Measurements from ENCODE around the gene ASAP3.

The ASAP3 gene

GRCh38 chr1:23471473-23472075, 12.4 kb downstream of the ASAP3 start:
- no peaks in the 10 kb centered on the region for H3K36me3 ChIP-seq (ENCODE audit: control insufficient read depth in 2 of 2, insufficient read depth in 1 of 2, low read length in 2 of 2)
- H3K4me3 ChIP-seq (ENCODE audit: low read depth, low read length): no peak overlapping the region
- ChIA-PET CTCF (interaction anchor here (0.8 kb wide), 1 partner anchor 26 kb away, joined by 3 read pairs; no protein-coding TSS in a partner anchor), POLR2A (no interaction called here)
- no peak overlapping the region for H3K27ac ChIP-seq (ENCODE audit: extremely low read depth, low read depth, low read length)
- peak; percentile 72; the same call in 1 of the 2 replicates for TF ChIP-seq ZNF768 (tag by site-specific recombination; IDR thresholded peaks at IDR 0.05)
- no peak for TF ChIP-seq KLF16 (tag by site-specific recombination; IDR thresholded peaks at IDR 0.05)
- no peak for TF ChIP-seq YY1 (tag by site-specific recombination; IDR thresholded peaks at IDR 0.05)
- no peak for TF ChIP-seq ZNF335 (tag by site-specific recombination; conservative IDR thresholded peaks at IDR 0.05)
- H3K9me3 ChIP-seq (ENCODE audit: control insufficient read depth, insufficient read depth, low read depth, low read length): no peaks in the 10 kb centered on the region
- H3K4me1 ChIP-seq (ENCODE audit: control insufficient read depth, insufficient read depth, low read length): no peaks in the 10 kb centered on the region

DNA sequence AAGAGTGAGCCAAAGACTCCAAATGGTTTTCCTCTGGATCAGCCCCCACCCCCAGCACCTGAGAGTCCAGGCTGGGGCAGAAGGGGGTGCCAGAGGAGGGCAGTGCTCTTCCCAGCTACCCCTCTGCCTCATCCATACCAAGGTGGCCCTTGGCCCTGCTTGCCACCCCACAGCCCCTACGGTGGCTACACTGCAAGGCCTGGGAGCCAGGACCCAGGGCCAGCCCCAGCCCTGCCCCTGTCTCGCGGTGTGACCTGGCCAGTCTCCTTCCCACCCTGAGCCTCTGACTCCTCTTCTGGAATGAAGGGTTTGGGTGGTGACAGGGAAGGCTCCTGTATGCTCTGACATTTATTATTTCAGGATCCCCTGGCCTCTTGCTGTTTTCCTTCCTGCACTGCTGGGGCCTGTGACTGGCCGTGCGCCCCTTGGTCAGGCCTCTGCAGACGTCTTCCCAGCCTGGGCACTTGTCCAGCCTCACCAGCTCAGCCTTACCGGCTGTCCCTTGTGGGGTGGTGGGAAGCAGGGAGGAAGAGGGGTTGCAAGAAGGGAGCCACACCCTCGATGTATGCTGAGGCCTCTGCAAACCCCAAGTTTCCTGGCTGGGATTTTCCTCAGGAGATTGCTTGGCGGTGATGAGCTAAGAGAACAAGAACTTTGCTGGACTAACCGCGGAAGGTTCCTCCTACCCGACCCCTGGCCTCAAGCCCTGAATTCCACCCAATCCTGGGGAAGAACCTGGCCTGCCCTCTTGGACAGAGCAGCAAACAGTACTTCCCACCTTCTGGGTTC, 13.5 kb downstream of the ASAP3 start:
- TF ChIP-seq ZNF837 (tag by site-specific recombination; IDR thresholded peaks at IDR 0.05) (no peak), ZNF335 (tag by site-specific recombination; conservative IDR thresholded peaks at IDR 0.05) (no peak), ZIC2 (tag by site-specific recombination; IDR thresholded peaks at IDR 0.05) (no peak), ZNF561 (tag by site-specific recombination; IDR thresholded peaks at IDR 0.05; ENCODE audit: borderline replicate concordance) (no peak), ZSCAN16 (tag by site-specific recombination; IDR thresholded peaks at IDR 0.05) (no peak), ZNF146 (tag by site-specific recombination; IDR thresholded peaks at IDR 0.05) (no peak), KLF7 (tag by site-specific recombination; IDR thresholded peaks at IDR 0.05; ENCODE audit: borderline replicate concordance) (no peak), ZNF132 (tag by site-specific recombination; IDR thresholded peaks at IDR 0.05; ENCODE audit: borderline replicate concordance) (no peak), ZNF654 (tag by site-specific recombination; IDR thresholded peaks at IDR 0.05; ENCODE audit: low read depth) (no peak), ZNF777 (tag by site-specific recombination; IDR thresholded peaks at IDR 0.05; ENCODE audit: borderline replicate concordance) (no peak), ZNF701 (tag by site-specific recombination; IDR thresholded peaks at IDR 0.05) (no peak), ZNF221 (tag by site-specific recombination; IDR thresholded peaks at IDR 0.05; ENCODE audit: borderline replicate concordance) (no peak), ZNF600 (tag by site-specific recombination; IDR thresholded peaks at IDR 0.05) (no peak), ZNF48 (tag by site-specific recombination; IDR thresholded peaks at IDR 0.05) (no peak), ZNF211 (tag by site-specific recombination; IDR thresholded peaks at IDR 0.05; ENCODE audit: low read depth) (no peak), ZNF704 (tag by site-specific recombination; IDR thresholded peaks at IDR 0.05) (no peak), RBAK (tag by site-specific recombination; IDR thresholded peaks at IDR 0.05) (no peak)
- TF ChIP-seq, protein P1, sequence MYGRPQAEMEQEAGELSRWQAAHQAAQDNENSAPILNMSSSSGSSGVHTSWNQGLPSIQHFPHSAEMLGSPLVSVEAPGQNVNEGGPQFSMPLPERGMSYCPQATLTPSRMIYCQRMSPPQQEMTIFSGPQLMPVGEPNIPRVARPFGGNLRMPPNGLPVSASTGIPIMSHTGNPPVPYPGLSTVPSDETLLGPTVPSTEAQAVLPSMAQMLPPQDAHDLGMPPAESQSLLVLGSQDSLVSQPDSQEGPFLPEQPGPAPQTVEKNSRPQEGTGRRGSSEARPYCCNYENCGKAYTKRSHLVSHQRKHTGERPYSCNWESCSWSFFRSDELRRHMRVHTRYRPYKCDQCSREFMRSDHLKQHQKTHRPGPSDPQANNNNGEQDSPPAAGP (tag by site-specific recombination; IDR thresholded peaks at IDR 0.05): no peak
- TF ChIP-seq, protein P2, sequence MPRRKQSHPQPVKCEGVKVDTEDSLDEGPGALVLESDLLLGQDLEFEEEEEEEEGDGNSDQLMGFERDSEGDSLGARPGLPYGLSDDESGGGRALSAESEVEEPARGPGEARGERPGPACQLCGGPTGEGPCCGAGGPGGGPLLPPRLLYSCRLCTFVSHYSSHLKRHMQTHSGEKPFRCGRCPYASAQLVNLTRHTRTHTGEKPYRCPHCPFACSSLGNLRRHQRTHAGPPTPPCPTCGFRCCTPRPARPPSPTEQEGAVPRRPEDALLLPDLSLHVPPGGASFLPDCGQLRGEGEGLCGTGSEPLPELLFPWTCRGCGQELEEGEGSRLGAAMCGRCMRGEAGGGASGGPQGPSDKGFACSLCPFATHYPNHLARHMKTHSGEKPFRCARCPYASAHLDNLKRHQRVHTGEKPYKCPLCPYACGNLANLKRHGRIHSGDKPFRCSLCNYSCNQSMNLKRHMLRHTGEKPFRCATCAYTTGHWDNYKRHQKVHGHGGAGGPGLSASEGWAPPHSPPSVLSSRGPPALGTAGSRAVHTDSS (tag by site-specific recombination; IDR thresholded peaks at IDR 0.05): no peak
- TF ChIP-seq, protein P3, sequence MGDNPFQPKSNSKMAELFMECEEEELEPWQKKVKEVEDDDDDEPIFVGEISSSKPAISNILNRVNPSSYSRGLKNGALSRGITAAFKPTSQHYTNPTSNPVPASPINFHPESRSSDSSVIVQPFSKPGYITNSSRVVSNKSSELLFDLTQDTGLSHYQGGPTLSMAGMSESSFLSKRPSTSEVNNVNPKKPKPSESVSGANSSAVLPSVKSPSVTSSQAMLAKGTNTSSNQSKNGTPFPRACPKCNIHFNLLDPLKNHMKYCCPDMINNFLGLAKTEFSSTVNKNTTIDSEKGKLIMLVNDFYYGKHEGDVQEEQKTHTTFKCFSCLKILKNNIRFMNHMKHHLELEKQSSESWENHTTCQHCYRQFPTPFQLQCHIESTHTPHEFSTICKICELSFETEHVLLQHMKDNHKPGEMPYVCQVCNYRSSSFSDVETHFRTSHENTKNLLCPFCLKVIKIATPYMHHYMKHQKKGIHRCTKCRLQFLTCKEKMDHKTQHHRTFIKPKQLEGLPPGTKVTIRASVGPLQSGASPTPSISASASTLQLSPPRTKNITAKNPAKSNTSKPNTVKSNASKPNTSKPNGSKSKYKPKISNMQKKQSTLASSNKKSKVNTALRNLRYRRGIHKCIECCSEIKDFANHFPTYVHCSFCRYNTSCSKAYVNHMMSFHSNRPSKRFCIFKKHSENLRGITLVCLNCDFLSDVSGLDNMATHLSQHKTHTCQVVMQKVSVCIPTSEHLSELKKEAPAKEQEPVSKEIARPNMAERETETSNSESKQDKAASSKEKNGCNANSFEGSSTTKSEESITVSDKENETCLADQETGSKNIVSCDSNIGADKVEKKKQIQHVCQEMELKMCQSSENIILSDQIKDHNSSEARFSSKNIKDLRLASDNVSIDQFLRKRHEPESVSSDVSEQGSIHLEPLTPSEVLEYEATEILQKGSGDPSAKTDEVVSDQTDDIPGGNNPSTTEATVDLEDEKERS (tag by site-specific recombination; IDR thresholded peaks at IDR 0.05): no peak
- no peaks in the 10 kb centered on the region for H3K9me3 ChIP-seq (ENCODE audit: control insufficient read depth, insufficient read depth, low read depth, low read length)
- no peaks in the 10 kb centered on the region for H3K36me3 ChIP-seq (ENCODE audit: control insufficient read depth in 2 of 2, insufficient read depth in 1 of 2, low read length in 2 of 2)
- H3K4me1 ChIP-seq (ENCODE audit: control insufficient read depth, insufficient read depth, low read length): no peaks in the 10 kb centered on the region
- H3K27ac ChIP-seq (ENCODE audit: extremely low read depth, low read depth, low read length): no peak overlapping the region
- CTCF ChIA-PET: interaction anchor here (0.6 to 1.2 kb wide), 3 partner anchors 11 to 199 kb away, joined by 3 to 4 read pairs (median 4); no protein-coding TSS in a partner anchor
- H3K4me3 ChIP-seq (ENCODE audit: low read depth, low read length): no peak overlapping the region
- POLR2A ChIA-PET: no interaction called here
